GM20000 (cell line): ENCODE results near the gene CHST15.

ENCODE experiments used
- DNase-seq: peaks from one replicate; pipeline ENCODE4 v3.0.0; 2012; ENCODE audit warnings: low spot score
- TF ChIP-seq, protein P1 (sequence below): IDR thresholded peaks from 2 replicates; pipeline ENCODE4 v1.5.1; 2012; ENCODE audit warnings: mild to moderate bottlenecking, control low read depth; ENCODE audit errors: extremely low read depth, missing control alignments

The CHST15 gene

DNA sequence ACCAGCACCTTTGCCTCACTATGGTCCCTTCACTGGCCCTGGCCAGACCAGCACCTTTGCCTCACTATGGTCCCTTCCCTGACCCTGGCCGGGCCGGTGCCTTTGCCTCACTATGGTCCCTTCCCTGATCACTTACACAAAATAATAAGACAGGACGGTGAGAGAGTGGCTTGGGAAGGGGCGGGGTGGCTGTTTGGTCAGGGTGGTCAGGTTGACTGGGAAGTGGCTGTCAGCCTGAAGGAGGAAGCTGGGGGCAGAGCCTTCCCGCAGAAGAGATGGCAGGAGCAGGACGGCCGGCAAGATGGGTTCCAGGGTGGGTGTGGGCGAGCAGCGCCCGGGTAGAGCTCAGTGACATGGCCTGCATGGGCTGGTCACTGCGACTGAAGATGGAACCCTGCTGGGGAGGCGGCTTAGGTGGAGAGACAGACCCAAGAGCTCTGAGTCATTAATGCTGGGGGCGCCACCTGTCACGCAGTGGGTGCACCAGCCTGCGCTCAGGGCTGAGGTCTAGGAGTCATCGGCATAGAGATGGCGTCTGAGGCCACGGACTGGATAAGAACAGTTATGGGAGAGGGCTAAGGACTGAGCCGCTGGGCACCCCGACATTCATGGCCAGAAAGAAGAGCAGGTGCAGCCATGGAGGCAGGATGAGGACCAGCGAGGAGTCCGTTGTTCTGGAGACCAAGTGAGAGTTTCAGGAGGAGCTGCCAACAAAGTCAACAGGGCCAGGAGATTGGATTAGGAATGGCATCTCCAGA, 91.8 kb downstream of the CHST15 start:
- DNase-seq: no peak

DNA sequence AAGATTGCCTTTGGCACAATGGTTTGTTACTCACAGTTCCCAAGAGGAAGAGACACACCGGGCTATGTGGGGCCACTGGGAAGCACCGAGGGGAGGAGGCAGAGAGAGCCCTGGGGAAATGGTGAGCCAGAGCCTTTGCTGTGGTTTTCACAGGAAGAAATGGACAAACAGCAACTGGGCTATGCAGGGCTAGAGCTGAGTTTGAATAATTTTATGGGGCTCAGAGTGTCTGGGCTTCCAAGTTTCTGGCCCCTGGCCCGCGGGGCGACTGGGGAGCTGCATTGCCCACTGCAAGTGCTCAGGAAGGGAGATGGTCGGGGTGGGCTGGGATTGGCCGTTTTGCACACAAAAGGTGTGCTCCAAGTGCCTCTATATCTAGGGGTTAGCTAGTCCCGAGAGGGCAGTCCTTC, 92.6 kb downstream of the CHST15 start:
- DNase-seq: no peak
- TF ChIP-seq, protein P1, sequence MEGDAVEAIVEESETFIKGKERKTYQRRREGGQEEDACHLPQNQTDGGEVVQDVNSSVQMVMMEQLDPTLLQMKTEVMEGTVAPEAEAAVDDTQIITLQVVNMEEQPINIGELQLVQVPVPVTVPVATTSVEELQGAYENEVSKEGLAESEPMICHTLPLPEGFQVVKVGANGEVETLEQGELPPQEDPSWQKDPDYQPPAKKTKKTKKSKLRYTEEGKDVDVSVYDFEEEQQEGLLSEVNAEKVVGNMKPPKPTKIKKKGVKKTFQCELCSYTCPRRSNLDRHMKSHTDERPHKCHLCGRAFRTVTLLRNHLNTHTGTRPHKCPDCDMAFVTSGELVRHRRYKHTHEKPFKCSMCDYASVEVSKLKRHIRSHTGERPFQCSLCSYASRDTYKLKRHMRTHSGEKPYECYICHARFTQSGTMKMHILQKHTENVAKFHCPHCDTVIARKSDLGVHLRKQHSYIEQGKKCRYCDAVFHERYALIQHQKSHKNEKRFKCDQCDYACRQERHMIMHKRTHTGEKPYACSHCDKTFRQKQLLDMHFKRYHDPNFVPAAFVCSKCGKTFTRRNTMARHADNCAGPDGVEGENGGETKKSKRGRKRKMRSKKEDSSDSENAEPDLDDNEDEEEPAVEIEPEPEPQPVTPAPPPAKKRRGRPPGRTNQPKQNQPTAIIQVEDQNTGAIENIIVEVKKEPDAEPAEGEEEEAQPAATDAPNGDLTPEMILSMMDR: no peak

More for the DNA sequence above, 91.8 kb downstream of the CHST15 start:
- TF ChIP-seq, protein P1: no peak

DNA sequence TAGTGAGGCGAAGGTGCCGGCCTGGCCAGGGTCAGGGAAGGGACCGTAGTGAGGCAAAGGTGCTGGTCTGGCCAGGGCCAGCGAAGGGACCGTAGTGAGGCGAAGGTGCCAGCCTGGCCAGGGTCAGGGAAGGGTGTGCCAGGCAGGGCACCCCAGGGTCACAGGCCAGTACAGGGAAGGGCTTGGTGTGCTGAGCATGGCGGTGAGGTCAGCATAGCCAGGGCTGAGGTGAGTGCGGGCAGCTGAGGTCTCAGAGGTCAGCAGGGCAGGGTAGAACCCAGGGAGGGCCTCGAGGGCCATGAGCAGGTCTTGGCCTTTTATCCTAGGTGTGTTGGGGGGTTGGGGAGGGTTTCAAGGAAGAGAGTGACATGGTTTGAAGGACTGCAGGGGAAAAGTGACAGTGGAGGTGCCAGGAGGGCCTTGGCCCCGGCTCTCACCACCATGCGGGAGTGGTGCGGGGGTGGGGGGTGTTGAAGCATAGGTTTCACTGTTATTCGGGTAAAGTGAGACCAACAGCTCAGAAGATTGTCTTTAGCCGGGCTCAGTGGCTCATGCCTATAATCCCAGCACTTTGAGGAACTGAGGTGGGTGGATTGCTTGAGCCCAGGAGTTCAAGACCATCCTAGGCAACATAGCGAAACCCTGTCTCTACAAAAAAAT, 93.3 kb downstream of the CHST15 start:
- DNase-seq: no peak
- TF ChIP-seq, protein P1: no peak

DNA sequence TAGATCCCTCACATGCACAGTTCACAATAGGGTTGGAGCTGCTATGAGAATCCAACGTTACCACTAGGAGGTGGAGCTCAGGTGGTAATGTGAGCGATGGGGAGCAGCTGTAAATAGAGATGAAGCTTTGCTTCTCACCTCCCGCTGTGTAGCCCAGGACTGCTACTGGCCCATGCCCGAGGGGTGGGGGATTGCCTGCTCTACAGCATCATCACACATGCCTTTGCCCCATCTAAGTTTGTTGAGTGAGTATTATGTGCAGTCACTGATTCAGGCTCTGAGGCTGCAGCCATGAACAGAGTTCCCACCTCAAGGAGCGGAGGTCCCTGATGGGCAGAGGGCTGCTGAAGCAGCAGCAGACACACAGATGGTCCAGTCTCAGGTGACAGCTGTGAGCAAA, 94.1 kb downstream of the CHST15 start:
- DNase-seq: no peak
- TF ChIP-seq, protein P1: no peak

DNA sequence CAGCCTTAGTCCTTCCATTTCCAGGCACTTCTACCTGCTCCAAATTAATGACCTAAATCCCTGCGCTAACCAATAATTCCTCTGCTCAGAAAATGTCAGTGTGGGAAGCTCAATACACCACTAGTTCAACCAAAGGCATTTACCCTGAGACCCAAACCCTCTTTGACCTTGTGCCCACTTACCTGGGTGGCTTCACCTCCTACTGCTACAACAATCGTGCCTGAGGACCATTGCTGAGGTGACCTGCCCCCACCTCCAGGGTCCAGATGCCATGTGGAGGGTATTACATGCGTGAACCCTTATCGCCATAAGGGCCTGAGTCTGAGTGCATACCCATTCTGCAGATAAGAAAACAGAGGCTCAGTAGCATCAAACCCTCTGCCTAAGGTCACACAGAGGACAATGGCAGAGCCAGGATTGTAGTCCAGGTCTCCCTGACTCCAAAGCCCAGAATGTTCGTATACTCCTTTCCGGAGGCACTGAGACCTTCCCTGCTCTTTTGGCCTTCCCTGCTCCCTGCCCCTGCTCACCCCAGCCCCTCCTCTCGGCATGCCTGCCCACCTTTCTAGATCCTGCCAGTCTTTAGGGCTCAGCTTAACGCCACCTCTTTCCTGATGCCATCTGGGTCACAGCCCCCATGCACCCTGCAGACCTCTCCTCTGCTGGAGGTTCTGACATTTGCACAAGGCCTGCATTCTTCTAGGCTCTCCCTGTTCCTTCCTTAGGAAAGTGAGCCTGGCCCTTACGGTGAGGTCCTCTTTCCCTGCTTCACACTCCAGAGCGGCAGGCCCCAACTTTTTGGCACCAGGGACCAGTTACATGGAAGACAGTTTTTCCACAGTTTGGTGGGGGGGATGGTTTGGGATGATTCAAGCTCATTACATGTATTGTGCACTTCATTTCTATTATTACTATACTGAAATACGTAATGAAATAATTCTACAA, 94.9 kb downstream of the CHST15 start:
- TF ChIP-seq, protein P1: no peak
- no peak for DNase-seq

DNA sequence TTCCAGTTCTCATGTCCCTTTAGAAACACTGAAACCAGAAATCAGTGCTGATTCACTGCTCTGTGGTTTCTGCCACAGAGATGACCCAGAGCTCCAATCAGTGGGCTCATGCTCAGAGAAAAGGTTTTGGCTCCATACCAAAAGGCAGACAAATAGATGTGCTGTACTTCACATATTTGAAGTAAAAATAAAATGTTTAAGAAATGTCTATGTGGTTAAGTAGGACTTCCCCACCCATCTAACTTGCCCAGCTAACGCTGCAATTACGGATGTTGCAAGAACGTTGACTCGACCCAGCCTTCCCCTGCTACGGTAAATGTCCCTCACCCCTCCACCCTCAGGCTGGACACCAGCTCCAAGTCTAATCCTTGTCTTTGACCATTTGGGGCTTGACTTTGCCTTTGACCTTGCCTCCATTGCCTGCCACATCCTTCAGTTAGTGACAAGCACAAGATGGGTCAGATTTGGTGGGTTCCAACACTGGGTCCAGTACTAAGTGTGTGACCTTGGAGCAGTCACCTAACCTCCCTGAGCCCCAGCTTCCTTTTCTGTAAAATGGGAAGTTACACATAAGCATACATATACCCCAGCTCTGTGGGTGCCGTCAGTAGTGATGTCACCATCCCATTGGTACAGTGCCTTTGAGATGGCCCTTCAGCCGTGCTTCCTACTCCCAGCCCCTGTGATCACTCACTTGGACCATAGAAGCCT, 95.8 kb downstream of the CHST15 start:
- TF ChIP-seq, protein P1: no peak
- DNase-seq: no peak
